ENCODE measurements around the gene TRAPPC3.

The TRAPPC3 gene

DNA sequence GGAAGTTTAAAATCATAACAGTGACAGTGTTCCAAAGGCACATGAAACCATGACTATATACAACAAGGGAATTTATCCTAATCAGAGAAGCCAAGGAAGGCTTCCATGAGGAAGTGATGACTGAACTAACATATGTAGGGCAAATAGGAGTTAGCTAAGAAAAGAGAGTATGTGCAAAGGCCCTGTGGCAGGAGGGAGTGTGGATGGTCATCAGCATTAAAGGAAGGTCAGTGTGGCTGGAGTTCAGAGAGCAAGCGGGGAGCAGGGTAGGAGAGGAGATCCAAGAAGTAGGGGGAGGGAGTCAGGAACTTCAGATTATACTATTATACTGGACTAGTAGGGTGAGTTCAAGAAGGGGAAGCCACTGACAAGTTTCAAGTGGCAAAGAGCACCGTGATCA lies 15.1 kb upstream of the TRAPPC3 start:
- TF ChIP-seq, protein P1, sequence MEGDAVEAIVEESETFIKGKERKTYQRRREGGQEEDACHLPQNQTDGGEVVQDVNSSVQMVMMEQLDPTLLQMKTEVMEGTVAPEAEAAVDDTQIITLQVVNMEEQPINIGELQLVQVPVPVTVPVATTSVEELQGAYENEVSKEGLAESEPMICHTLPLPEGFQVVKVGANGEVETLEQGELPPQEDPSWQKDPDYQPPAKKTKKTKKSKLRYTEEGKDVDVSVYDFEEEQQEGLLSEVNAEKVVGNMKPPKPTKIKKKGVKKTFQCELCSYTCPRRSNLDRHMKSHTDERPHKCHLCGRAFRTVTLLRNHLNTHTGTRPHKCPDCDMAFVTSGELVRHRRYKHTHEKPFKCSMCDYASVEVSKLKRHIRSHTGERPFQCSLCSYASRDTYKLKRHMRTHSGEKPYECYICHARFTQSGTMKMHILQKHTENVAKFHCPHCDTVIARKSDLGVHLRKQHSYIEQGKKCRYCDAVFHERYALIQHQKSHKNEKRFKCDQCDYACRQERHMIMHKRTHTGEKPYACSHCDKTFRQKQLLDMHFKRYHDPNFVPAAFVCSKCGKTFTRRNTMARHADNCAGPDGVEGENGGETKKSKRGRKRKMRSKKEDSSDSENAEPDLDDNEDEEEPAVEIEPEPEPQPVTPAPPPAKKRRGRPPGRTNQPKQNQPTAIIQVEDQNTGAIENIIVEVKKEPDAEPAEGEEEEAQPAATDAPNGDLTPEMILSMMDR (conservative IDR thresholded peaks at IDR 0.05; ENCODE audit: low read depth, low read length), result no peak
- no peak for DNase-seq (ENCODE audit: low read depth)
- H3K4me3 ChIP-seq (ENCODE audit: low read depth, low read length), result no peak overlapping the region

DNA sequence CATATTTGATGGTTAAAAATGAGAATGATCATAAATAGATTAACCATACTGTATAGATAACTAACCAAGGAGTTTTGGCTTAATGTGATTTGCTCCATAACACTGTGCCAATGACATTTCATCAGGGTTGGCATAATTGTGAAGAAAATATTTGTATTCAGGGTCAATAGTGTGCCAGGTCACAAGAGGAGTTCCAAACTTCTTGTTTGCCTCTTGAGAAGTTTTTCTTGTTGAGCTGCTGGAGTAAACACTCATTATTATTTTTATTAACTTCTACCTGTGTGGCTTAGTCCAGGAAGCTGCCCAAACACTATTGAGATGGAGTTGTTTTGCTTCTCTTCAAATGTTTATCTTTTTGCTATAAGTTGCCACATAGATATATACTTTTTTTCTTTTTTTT lies 14.1 kb upstream of the TRAPPC3 start:
- TF ChIP-seq, protein P1 (conservative IDR thresholded peaks at IDR 0.05; ENCODE audit: low read depth, low read length), result no peak
- no peak for DNase-seq (ENCODE audit: low read depth)
- H3K4me3 ChIP-seq (ENCODE audit: low read depth, low read length), result no peak overlapping the region

DNA sequence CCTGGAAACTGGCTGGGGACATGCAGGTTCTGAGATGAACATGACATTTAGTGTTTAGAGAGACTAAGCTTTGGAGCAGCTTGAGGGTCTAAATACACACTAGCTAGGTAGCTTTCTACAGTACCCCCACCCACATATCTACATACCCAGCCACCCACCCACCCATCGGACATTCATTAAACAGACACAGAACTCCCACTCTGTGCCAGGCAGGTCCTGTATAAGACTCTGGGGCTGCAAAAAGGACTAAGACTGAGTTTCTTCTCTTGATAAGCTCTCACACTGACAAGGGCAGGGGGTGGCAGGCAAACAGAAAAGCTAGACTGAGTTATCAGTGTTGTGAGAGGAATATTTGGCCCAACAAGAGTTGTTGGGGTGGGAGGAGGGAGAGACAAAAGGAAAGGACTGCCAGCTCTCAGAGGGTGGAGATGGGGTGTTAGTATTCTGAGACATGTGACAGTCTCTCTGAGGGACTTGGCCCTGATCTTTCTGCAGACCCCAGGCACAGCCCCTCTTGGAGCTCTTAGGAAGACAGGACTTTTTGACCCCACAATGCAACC lies 13.5 kb upstream of the TRAPPC3 start:
- TF ChIP-seq, protein P1 (conservative IDR thresholded peaks at IDR 0.05; ENCODE audit: low read depth, low read length), result no peak
- DNase-seq (ENCODE audit: low read depth), result no peak
- H3K4me3 ChIP-seq (ENCODE audit: low read depth, low read length), result no peak overlapping the region

DNA sequence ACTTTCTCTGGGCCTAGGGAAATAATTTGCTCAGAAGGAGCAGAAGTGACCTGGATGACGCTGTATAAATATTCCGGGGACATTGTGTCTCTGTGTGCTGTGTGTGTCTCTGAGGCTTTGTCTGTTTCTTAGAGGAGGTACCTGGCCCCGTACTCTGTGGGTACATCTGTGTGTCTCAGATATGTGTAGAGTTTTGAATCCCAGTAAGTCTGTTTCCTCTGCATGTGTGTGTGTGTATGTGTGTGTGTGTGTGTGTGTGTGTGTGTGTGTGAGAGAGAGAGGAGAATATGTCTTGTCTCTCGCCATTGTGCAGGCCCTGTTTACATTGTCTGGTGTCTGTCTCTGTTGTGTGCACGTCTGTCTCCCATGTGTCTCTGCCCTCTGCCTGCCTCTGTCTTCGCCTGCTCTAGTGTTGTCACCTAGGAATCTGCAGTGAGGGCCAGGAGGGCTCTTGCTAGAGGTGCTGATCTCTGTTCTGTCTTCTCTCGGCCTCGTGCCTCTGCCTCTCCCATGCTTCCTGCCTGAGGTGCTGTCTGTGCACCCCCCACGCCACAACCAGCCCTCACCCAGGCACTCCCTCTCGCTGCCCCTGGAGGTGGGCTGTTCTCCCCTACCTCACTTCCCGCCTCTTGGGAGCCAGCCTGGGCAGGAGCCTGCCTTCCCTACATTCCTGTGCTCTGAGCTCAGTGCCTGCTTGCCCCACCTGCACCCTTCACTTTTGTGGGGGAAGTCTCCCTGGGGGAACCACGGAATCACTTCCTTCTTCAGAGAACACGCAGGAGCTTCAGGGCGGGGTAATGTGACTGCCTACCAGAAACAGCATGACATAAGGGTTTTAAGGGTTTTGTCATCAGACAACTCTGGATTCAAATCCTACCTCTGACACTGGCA lies 12.6 kb upstream of the TRAPPC3 start:
- H3K4me3 ChIP-seq (ENCODE audit: low read depth, low read length), result no peak overlapping the region
- TF ChIP-seq, protein P1 (conservative IDR thresholded peaks at IDR 0.05; ENCODE audit: low read depth, low read length), result no peak
- DNase-seq (ENCODE audit: low read depth), result peak; percentile 42

DNA sequence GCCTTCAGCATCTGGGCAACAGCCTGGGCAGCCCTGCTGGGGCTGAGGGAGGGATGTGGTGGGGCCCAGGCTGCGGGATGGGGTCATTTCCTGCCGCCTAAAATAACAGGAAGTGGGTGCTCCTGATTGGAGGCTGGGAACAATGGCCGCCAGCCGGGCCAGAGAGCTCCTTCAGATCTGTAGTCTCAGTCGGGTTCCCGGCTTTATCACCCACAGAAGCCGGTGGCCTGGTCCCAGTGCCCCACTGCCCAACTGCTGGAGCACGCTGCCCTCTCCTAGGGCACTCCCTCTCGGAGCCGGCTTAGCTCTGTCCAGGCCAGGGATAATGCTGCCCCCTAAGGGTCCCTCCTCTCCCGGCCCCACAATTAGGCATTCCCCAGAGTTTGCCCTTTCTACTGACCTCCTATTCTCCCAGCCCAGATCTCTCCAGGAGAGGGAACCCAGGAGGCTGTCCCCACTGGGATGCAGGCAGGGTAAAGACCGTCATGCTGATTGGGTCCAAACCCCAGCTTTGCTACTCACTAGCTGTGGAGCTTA lies 11.7 kb upstream of the TRAPPC3 start:
- peak; percentile 67 for DNase-seq (ENCODE audit: low read depth)
- TF ChIP-seq, protein P1 (conservative IDR thresholded peaks at IDR 0.05; ENCODE audit: low read depth, low read length), result peak; percentile 57

DNA sequence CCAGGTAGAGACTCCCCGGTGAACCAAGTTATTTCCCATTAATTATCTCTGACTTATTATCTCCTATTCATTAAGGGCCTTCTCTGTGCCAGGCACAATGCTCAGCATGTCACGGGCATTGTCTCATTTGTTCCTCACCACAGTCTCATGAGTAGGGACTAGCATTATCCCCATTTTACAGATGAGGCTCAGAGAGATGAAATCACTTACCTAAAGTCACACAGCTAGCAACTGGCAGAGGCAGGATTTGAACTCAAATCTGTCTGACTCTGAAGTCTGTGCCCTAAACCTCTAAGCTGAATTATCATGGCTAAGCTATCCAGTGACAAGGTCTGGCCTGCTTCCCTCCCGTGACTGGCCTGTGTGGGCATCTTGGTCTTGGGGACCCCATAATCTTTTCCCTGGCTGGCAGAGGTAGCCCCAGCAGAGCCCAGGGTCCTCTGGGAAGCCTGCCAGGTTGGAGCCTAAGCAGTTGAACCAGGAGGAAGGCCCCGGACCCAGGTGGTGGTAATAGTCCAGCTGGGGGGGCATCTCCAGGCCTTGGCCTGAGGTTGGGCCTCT lies 11.2 kb upstream of the TRAPPC3 start:
- TF ChIP-seq, protein P1 (conservative IDR thresholded peaks at IDR 0.05; ENCODE audit: low read depth, low read length), result no peak
- peak overlapping the region; percentile 51 for H3K4me3 ChIP-seq (ENCODE audit: low read depth, low read length)
- DNase-seq (ENCODE audit: low read depth), result no peak

More for the DNA sequence above, 11.7 kb upstream of the TRAPPC3 start:
- H3K4me3 ChIP-seq (ENCODE audit: low read depth, low read length), result peak overlapping the region; percentile 51
